K562 (cell line): ENCODE data around the gene MED17. TPM values are rescaled to one million over a fixed set of nuclear protein-coding genes. Genes with fewer than 3 reads are reported as not detected.

Source experiments
- ATAC-seq: fragments of 200-7000 bp; cut with Tn5 transposase; 3 replicates; pipeline ENCODE4 v1.9.1; 2020; ENCODE audit warnings: moderate library complexity
- BruUV-seq: library from RNA; stranded (reverse); fragments of 400-500 nt; replicated peaks from 2 replicates; lab custom pipeline; 2021; lab: Mats Ljungman, UMichigan
- CTCF ChIA-PET: fragments of 300-600 bp; formaldehyde crosslinking; extraction: SDS; loops from one replicate; lab custom pipeline; 2021; ENCODE audit warnings: low intra/inter-chr PET ratio; lab: Yijun Ruan, JAX
- POLR2A ChIA-PET: fragments of 300-600, 350-650 bp; sonication (Branson Sonifier 250); formaldehyde crosslinking; extraction: SDS; loops from one replicate; lab custom pipeline; 2021; ENCODE audit warnings: antibody characterized with exemption, inconsistent platforms; lab: Yijun Ruan, JAX
- DNase-seq, 4 experiments: peaks; one replicate each; pipeline versions ENCODE4 v3.0.0 to v3.0.0-alpha.2; 2011 to 2018; ENCODE audit warnings: low spot score in 3 of 4, mixed read lengths in 3 of 4; ENCODE audit errors: extremely low read depth in 1 of 4
- FAIRE-seq: peaks from 2 replicates; lab custom pipeline; 2011; peaks lifted over from hg19 to GRCh38; lab: Jason Lieb, UNC
- H2AFZ ChIP-seq: 2 replicates; pipeline ENCODE4 v1.6.0; 2011; ENCODE audit warnings: low read depth, low read length, control low read depth, inconsistent platforms
- H3K27ac ChIP-seq: fragments of 200-600 bp; 3 replicates; pipeline ENCODE4 v1.8.0; 2011; ENCODE audit warnings: low read depth, mild to moderate bottlenecking, control low read depth, inconsistent platforms, low read length, moderate library complexity, mixed read lengths; ENCODE audit errors: extremely low read depth
- H3K27me3 ChIP-seq, 2 experiments: fragments of 300-600 bp in 1 of 2; 2 replicates in 1 of 2; 3 replicates in 1 of 2; pipeline versions ENCODE4 v1.6.0 to v1.8.0; 2011; ENCODE audit warnings: inconsistent platforms in 2 of 2, low read length in 2 of 2, mild to moderate bottlenecking in 1 of 2, mixed read lengths in 1 of 2, moderate library complexity in 1 of 2; ENCODE audit not compliant: control insufficient read depth in 2 of 2, insufficient read depth in 2 of 2
- H3K36me3 ChIP-seq: fragments of 300-600 bp; 3 replicates; pipeline ENCODE4 v1.8.0; 2011; ENCODE audit warnings: mild to moderate bottlenecking, low read length, inconsistent platforms; ENCODE audit not compliant: control insufficient read depth, insufficient read depth
- H3K4me1 ChIP-seq, 2 experiments: fragments of 200-600 bp in 1 of 2; replicated peaks in 1 of 2; 2 replicates in 1 of 2; 3 replicates in 1 of 2; pipeline versions ENCODE4 v1.5.1 to v1.8.0; 2011; ENCODE audit warnings: inconsistent platforms in 2 of 2, low read length in 2 of 2, mild to moderate bottlenecking in 1 of 2, mixed read lengths in 1 of 2, moderate library complexity in 1 of 2; ENCODE audit not compliant: control insufficient read depth in 2 of 2, insufficient read depth in 2 of 2
- H3K4me2 ChIP-seq: 2 replicates; pipeline ENCODE4 v1.6.1; 2011; ENCODE audit warnings: low read length, control low read depth, inconsistent platforms, mixed read lengths; ENCODE audit not compliant: insufficient read depth
- H3K4me3 ChIP-seq: fragments of 200-600 bp; sonication (generic), shearing (Covaris generic); 2 replicates; pipeline ENCODE4 v1.5.1; 2016; ENCODE audit warnings: control low read depth, inconsistent platforms
- H3K79me2 ChIP-seq: fragments of 200-600 bp; 3 replicates; pipeline ENCODE4 v1.8.0; 2011; ENCODE audit warnings: low read length, inconsistent platforms; ENCODE audit not compliant: control insufficient read depth, insufficient read depth
- H3K9ac ChIP-seq, 2 experiments: 2 replicates each; pipeline versions ENCODE4 v1.6.0 to v1.6.1; 2011; ENCODE audit warnings: low read depth in 2 of 2, low read length in 2 of 2, control low read depth in 1 of 2, inconsistent platforms in 1 of 2, mild to moderate bottlenecking in 1 of 2, mixed read lengths in 1 of 2; ENCODE audit not compliant: insufficient read depth in 1 of 2
- H3K9me1 ChIP-seq: one replicate; pipeline ENCODE4 v1.6.0; 2011; ENCODE audit warnings: inconsistent platforms, mild to moderate bottlenecking, low read length, moderate library complexity; ENCODE audit not compliant: control insufficient read depth, insufficient read depth
- H3K9me3 ChIP-seq: replicated peaks from 2 replicates; pipeline ENCODE4 v1.5.1; 2011; ENCODE audit warnings: low read depth, low read length, inconsistent platforms; ENCODE audit not compliant: control insufficient read depth, insufficient read depth
- H4K20me1 ChIP-seq: replicated peaks from 2 replicates; pipeline ENCODE4 v1.6.1; 2011; ENCODE audit warnings: low read length, inconsistent platforms, mixed read lengths; ENCODE audit not compliant: control insufficient read depth, insufficient read depth
- CEBPG ChIP-seq, 3 experiments: fragments of 200-800 bp in 1 of 3; sonication (Bioruptor generic) in 1 of 3; sonication (generic) in 1 of 3; formaldehyde crosslinking in 1 of 3; IDR thresholded peaks in 2 of 3; conservative IDR thresholded peaks in 1 of 3; 2 replicates each; pipeline versions ENCODE4 v1.6.1 to v1.8.0; 2016 to 2022; ENCODE audit warnings: missing compliant biosample characterization in 2 of 3, missing genetic modification characterization in 2 of 3, mild to moderate bottlenecking in 1 of 3, missing genetic modification reagents in 1 of 3
- FOXK2 ChIP-seq, 2 experiments: fragments of 450-650 bp; IDR thresholded peaks in 1 of 2; conservative IDR thresholded peaks in 1 of 2; 2 replicates each; pipeline ENCODE4 v1.6.1; 2016; ENCODE audit warnings: low read depth in 2 of 2, mild to moderate bottlenecking in 1 of 2
- KLF13 ChIP-seq: fragments of 450-650 bp; IDR thresholded peaks from 2 replicates; pipeline ENCODE4 v1.6.1; 2016; ENCODE audit warnings: missing genetic modification characterization, low read depth, mild to moderate bottlenecking, missing compliant biosample characterization, moderate library complexity, borderline replicate concordance
- SNRNP70 ChIP-seq: fragments of 200-400 bp; formaldehyde crosslinking; optimal IDR thresholded peaks from 2 replicates; pipeline ENCODE3; 2017; ENCODE audit warnings: low read depth, low read length
- ZNF282 ChIP-seq: sonication (generic); formaldehyde crosslinking; IDR thresholded peaks from 2 replicates; pipeline ENCODE4 v1.8.1; 2023; ENCODE audit warnings: missing genetic modification reagents
- WGBS: fragments of 100-300 bp; shearing (Covaris generic); methylation state at CpG from one replicate; pipeline ENCODE4 v1.1.6; 2016; ENCODE audit warnings: low coverage, mixed read lengths; ENCODE audit not compliant: insufficient coverage; ENCODE audit errors: missing lambda C conversion rate; 5-methylcytosine and 5-hydroxymethylcytosine counted together
- in situ Hi-C: fragments of 300-500 bp; cut with MboI; formaldehyde crosslinking; loops from 4 replicates; pipeline ENCODE4 v1.15.0; 2018; ENCODE audit warnings: inconsistent platforms, mixed read lengths
- intact Hi-C: fragments of 100-400 bp; cut with micrococcal nuclease; formaldehyde crosslinking; loops from 2 replicates; pipeline ENCODE4 v1.14.2; 2022
- polyA plus RNA-seq, 8 experiments: library from polyadenylated mRNA; depleted of rRNA in 4 of 8; stranded (reverse) in 5 of 8; unstranded in 3 of 8; fragments of >200 nt; fragmentation: Nextera tagmentation in 2 of 8; fragmentation: Illumina TruSeq in 1 of 8; extraction: Ambion mirVana in 2 of 8; extraction: Trizol in 1 of 8; gene quantifications; 2 replicates each; pipeline versions ENCODE4 v1.2.1 to v1.2.3, GENCODE V29; 2011 to 2014; ENCODE audit warnings: inconsistent platforms in 1 of 8, missing spikeins in 1 of 8
- total RNA-seq, 7 experiments: library from RNA; depleted of rRNA in 6 of 7; stranded (reverse); fragments of >200 nt in 6 of 7; fragmentation: Illumina TruSeq in 2 of 7; extraction: Trizol in 2 of 7; gene quantifications; 2 replicates each; pipeline versions ENCODE4 v1.2.1 to v1.2.3, GENCODE V29; 2011 to 2021; ENCODE audit warnings: low replicate concordance in 1 of 7

The MED17 gene
- total and polyA plus RNA-seq, 9 of the 15 experiments (the other 6 are each of a cell fraction or from before 2014, with no cell fraction given): 6.7 to 34.7 (median 26.8) TPM

- no peak for TF ChIP-seq SNRNP70
- TF ChIP-seq ZNF282: no peak
- TF ChIP-seq KLF13 (tag): no peak
- no peaks in the 10 kb centered on the region for H3K9me1 ChIP-seq
- in situ Hi-C loops: no loop called here
- H3K4me1 ChIP-seq: no peaks in the 10 kb centered on the region
- H3K9me3 ChIP-seq: no peaks in the 10 kb centered on the region
- ATAC-seq (peak; percentile 24), DNase-seq (no peak), FAIRE-seq (no peak)
- POLR2A ChIA-PET: interaction anchor here (0.6 kb wide), 1 partner anchor 11 kb away, joined by 5 read pairs; no protein-coding TSS in a partner anchor
- no peak overlapping the region for H3K9ac ChIP-seq
- H3K79me2 ChIP-seq: no peaks in the 10 kb centered on the region
- H3K27me3 ChIP-seq: peaks cover 15 to 30% of the 10 kb centered on the region in 2 experiments; a peak in 4 of 5 replicates
- H3K27ac ChIP-seq: no peak overlapping the region
- no TSS peak for BruUV-seq
- no peak overlapping the region for H3K4me3 ChIP-seq
- H4K20me1 ChIP-seq: 0 out of 2 replicates have a peak, but pooled peaks cover 4% of the 10 kb centered on the region
- WGBS: 0% methylated on average over 3 of the region's 3 CpGs
- CTCF ChIA-PET: no interaction called here
- H2AFZ ChIP-seq: no peak overlapping the region
- intact Hi-C loops: no loop called here
- no peaks in the 10 kb centered on the region for H3K36me3 ChIP-seq
- H3K4me2 ChIP-seq: no peak overlapping the region
Observed at GRCh38 chr11:93829598-93829997, 45.5 kb downstream of the MED17 start.

- in situ Hi-C loops (no loop called here), intact Hi-C loops (no loop called here)
- DNase-seq (no peak), ATAC-seq (no peak), FAIRE-seq (no peak)
- Histone ChIP-seq H2AFZ (no peak overlapping the region), H3K4me2 (no peak overlapping the region), H3K27ac (no peak overlapping the region), H3K4me3 (no peak overlapping the region), H3K79me2 (no peaks in the 10 kb centered on the region), H3K9me3 (no peaks in the 10 kb centered on the region; the same call in 1 of the 2 replicates), H3K27me3 (peaks cover 16 to 28% of the 10 kb centered on the region in 2 experiments; a peak in 4 of 5 replicates), H3K4me1 (no peaks in the 10 kb centered on the region), H3K36me3 (no peaks in the 10 kb centered on the region), H3K9ac (no peak overlapping the region), H3K9me1 (no peaks in the 10 kb centered on the region), H4K20me1 (0 out of 2 replicates have a peak, but pooled peaks cover 4% of the 10 kb centered on the region)
- TF ChIP-seq CEBPG (CRISPR knock-in tag; IDR thresholded peaks at IDR 0.05) (no peak), CEBPG (tag; conservative IDR thresholded peaks at IDR 0.05 in 1 of 2, IDR thresholded peaks at IDR 0.05 in 1 of 2) (peak; percentile 30 to 49; a peak in 1 of 4 replicates), FOXK2 (conservative IDR thresholded peaks at IDR 0.05 in 1 of 2, IDR thresholded peaks at IDR 0.05 in 1 of 2; ENCODE audit: low read depth in 2 of 2) (no peak)
- POLR2A ChIA-PET: interaction anchor here (0.6 to 1.0 kb wide), 2 partner anchors 8 to 714 kb away, joined by 3 read pairs; no protein-coding TSS in a partner anchor
- 5% methylated on average over 3 of the region's 3 CpGs for WGBS
- no TSS peak for BruUV-seq
- CTCF ChIA-PET: no interaction called here
Observed at GRCh38 chr11:93831343-93832127, 47.5 kb downstream of the MED17 start.
